ENCODE data around the gene SOX1.

DNA sequence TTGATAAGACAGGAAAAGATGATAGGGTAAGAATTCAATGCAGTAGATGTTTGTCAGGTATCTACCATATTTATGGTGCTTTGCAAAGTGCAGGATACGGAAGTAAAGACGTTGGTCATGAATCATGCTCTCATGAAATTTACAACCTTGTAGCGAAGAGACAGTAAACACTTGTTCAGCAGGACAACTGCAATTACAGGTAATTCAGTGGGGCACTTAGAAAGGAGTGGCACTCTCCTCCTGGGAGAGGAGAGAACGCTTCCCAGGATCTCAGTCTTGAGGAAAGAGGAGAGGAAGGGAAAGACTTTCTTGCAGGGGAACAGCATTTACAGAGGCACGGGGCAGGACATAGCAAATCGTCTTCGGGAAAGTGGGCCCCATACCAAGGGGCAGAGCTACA is 46.4 kb downstream of the SOX1 start:
- no peak for TF ChIP-seq CTCF (IDR thresholded peaks at IDR 0.05)
- TF ChIP-seq POLR2A (IDR thresholded peaks at IDR 0.05): no peak
